ENCODE data around the gene RTBDN. TPM values are rescaled to one million over a fixed set of nuclear protein-coding genes. Genes with fewer than 3 reads are reported as not detected.
"Not testable (repeated sequence)": the region's sequence is repeated elsewhere in the genome, so short reads cannot be mapped to it uniquely, and the experiment has no call there.

RTBDN gene
- total RNA-seq, 1 donor from 2014 or later: not detected

DNA sequence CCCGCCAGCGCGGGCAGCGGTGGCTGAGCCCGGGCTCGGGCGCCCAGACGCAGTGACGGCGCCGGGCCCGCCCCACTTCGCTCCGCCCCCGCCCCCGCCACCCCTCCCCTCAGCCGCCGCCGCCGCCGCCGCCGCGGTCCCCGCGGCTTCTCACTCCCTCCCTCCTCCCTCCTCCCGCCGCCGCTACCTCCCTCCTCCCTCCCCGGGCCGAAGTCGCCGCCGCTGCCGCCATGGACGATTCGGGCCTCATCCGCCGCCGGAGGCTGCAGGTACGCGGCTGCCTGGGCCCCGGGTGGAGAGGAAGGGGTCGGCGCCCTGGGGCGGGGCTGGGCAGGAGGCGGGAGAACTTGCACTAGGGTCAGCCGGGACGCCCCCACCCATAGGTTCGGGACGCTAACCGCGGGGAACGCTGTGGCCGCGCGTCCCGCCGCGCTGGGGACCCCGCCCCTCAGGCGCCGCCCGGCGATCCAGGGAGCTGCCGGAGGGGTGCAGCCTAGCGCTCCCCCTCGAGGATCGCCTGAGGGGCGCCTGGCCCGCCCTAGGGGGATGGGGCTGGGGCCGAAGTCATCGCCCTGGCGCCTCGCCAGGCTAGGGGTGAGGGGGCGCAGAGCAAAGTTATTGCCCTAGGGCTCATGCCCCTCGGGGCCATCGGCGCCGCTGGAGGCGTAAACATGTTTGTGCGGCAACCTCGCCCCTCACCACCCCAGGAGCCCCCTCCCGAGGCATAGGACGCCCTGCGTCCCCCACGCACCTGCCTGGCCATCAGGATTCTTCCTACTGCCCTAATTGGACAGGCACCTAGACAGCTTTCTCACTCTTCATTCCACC, 427 bp downstream of the RTBDN start:
- DNase-seq: no peak

DNA sequence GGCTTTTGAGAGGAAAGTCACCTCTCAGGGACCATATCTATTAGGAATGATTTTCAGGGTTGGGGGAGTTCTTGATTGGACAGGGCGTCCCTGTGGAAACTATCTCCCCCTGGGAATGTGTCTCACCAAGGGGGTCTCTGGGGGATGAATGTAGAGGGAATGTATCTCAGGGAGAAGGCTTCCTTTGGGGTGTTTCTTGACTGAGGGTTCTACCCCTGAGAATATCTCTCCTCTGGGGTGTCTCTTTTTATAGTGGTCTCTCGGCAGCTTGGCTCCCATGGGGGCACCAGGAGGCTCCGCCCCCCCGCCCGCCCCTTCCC, 1.0 kb downstream of the RTBDN start:
- Mint-ChIP-seq H3K27me3 (peaks cover 70% of the 10 kb centered on the region), H3K4me1 (peaks cover 24% of the 10 kb centered on the region), H3K4me3 (peak overlapping the region; percentile 41), H3K9me3 (peaks cover 3% of the 10 kb centered on the region), H3K36me3 (ENCODE audit: low read depth) (no peaks in the 10 kb centered on the region), H3K27ac (no peak overlapping the region)
- TF ChIP-seq, protein P1, sequence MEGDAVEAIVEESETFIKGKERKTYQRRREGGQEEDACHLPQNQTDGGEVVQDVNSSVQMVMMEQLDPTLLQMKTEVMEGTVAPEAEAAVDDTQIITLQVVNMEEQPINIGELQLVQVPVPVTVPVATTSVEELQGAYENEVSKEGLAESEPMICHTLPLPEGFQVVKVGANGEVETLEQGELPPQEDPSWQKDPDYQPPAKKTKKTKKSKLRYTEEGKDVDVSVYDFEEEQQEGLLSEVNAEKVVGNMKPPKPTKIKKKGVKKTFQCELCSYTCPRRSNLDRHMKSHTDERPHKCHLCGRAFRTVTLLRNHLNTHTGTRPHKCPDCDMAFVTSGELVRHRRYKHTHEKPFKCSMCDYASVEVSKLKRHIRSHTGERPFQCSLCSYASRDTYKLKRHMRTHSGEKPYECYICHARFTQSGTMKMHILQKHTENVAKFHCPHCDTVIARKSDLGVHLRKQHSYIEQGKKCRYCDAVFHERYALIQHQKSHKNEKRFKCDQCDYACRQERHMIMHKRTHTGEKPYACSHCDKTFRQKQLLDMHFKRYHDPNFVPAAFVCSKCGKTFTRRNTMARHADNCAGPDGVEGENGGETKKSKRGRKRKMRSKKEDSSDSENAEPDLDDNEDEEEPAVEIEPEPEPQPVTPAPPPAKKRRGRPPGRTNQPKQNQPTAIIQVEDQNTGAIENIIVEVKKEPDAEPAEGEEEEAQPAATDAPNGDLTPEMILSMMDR (IDR thresholded peaks at IDR 0.05): no peak
- ATAC-seq (ENCODE audit: low read depth) (no peak), DNase-seq (no peak)
- ChIA-PET CTCF (no interaction called here), POLR2A (no interaction called here)
- intact Hi-C loops (cut with micrococcal nuclease): no loop called here

More for the DNA sequence above, 427 bp downstream of the RTBDN start:
- peaks cover 66% of the 10 kb centered on the region for H3K27me3 Mint-ChIP-seq
- peak; percentile 18 for ATAC-seq (ENCODE audit: low read depth)
- ChIA-PET CTCF (no interaction called here), POLR2A (interaction anchor here (0.6 kb wide), 1 partner anchor 280 kb away, joined by 3 read pairs; no protein-coding TSS in a partner anchor)
- intact Hi-C loops (cut with micrococcal nuclease): no loop called here
- H3K27ac Mint-ChIP-seq: no peak overlapping the region
- H3K4me3 Mint-ChIP-seq: peak overlapping the region; percentile 51
- TF ChIP-seq, protein P1 (IDR thresholded peaks at IDR 0.05): no peak
- H3K9me3 Mint-ChIP-seq: peaks cover 3% of the 10 kb centered on the region
- H3K36me3 Mint-ChIP-seq (ENCODE audit: low read depth): no peaks in the 10 kb centered on the region
- peaks cover 28% of the 10 kb centered on the region for H3K4me1 Mint-ChIP-seq

DNA sequence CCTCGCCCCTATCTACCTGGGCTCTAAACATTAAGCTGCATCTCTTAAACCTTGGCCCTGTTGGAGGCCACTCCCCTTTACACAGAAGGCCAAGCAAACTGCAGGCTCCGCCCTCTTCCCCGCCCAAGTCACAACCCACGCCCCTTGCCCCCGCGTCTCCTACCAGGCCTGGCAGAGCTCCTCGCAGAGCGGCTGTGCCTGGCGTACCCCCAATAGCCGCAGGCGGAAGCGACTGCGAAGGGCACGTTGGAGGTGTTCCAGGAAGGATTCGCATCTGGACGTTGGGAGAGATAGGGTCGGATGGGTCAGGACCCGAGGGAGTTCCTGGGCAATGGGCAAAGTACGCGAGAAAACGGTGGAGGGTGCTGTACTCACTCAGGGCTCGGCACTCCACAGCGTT, 5.9 kb downstream of the RTBDN start:
- Mint-ChIP-seq H3K4me3 (no peak overlapping the region), H3K9me3 (peaks cover 3% of the 10 kb centered on the region), H3K27ac (no peak overlapping the region), H3K4me1 (peaks cover 18% of the 10 kb centered on the region), H3K27me3 (peaks cover 67% of the 10 kb centered on the region), H3K36me3 (ENCODE audit: low read depth) (no peaks in the 10 kb centered on the region)
- TF ChIP-seq, protein P1 (IDR thresholded peaks at IDR 0.05): no peak
- ATAC-seq (ENCODE audit: low read depth) (peak; percentile 44), DNase-seq (no peak)
- intact Hi-C loops (cut with micrococcal nuclease): no loop called here
- ChIA-PET CTCF (interaction anchor here (1.9 kb wide), 1 partner anchor 62 kb away, joined by 4 read pairs; no protein-coding TSS in a partner anchor), POLR2A (interaction anchor here (0.5 kb wide), 1 partner anchor 51 kb away, joined by 4 read pairs; no protein-coding TSS in a partner anchor)

DNA sequence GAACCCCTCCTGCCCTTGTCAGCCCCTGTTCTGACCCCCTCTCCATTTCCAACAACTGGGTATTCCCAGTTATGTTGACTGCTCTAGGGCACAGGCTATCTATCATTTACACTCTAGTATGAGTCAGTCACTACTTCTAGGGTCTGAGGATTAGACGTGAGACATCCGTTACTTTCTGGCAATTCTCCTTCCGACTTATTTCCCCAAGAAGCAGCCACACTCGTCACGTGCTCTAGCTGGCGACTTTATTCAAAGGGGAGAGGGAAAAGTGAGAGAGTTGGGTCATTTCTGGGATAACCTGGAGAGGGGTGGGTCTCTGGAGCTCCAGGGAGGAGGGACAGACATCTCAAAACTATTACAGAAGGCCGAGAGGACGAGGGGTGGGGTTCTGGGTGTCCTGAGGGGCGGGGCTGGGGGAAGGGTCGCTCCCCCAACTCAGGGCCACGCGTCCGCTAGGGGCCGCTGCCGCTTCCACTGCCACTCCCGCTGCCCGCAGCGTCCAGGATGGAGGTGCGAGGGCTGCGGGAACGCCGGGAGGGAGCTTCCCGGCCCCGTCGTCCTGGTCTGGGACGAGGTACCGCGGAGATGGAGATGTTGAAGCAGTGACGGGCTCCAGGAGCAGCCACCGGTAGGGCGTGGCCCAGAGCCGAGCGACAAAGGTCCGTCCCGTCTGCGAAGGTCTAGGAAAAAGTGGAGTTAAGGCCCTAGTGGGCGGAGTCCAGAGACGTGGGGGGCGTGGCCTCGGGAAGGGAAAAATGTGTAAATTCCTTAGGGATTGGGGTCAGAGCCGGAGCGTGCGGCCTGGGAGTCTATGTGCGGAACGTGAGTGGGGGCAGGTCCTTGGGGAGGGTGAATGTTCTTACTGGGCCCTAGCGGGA, 8.9 kb downstream of the RTBDN start:
- DNase-seq: no peak
- ChIA-PET CTCF (interaction anchor here (0.6 kb wide), 1 partner anchor 97 kb away, joined by 3 read pairs; no protein-coding TSS in a partner anchor), POLR2A (interaction anchor here (0.8 to 1.4 kb wide), 3 partner anchors 29 to 91 kb away, joined by 3 to 8 read pairs (median 4); partner anchors contain the start of genes DNASE2 and TRIR)
- H3K4me3 Mint-ChIP-seq: no peak overlapping the region
- ATAC-seq (ENCODE audit: low read depth): peak; percentile 37
- TF ChIP-seq, protein P1 (IDR thresholded peaks at IDR 0.05): no peak
- peaks cover 47% of the 10 kb centered on the region for H3K27me3 Mint-ChIP-seq
- intact Hi-C loops (cut with micrococcal nuclease): no loop called here
- no peaks in the 10 kb centered on the region for H3K36me3 Mint-ChIP-seq (ENCODE audit: low read depth)
- peaks cover 8% of the 10 kb centered on the region for H3K4me1 Mint-ChIP-seq
- H3K9me3 Mint-ChIP-seq: peaks cover 3% of the 10 kb centered on the region
- no peak overlapping the region for H3K27ac Mint-ChIP-seq

DNA sequence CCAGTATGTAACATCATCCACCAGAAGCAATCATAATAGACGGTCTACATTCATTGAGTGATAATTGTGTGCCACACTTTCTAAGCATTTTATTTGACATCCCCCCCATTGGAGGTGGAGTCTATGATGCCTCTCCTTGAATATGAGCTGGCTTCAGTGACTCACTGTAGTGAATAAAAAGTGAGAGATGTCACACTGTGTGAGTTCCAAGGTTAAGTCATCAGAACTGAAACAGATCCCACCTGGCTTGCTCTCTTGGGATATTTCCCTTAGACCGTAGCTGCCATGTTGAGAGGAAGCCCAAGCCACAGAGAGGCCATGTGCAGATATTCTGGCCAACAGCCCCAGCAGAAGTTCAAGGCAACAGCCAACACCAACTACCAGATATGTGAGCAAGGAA, 12.6 kb downstream of the RTBDN start:
- H3K4me3 Mint-ChIP-seq: no peak overlapping the region
- H3K27me3 Mint-ChIP-seq: peaks cover 23% of the 10 kb centered on the region
- DNase-seq: no peak
- peaks cover 3% of the 10 kb centered on the region for H3K9me3 Mint-ChIP-seq
- ChIA-PET POLR2A (no interaction called here), CTCF (no interaction called here)
- no peak overlapping the region for H3K27ac Mint-ChIP-seq
- intact Hi-C loops (cut with micrococcal nuclease): no loop called here
- no peak for ATAC-seq (ENCODE audit: low read depth)
- H3K36me3 Mint-ChIP-seq (ENCODE audit: low read depth): no peaks in the 10 kb centered on the region
- TF ChIP-seq, protein P1 (IDR thresholded peaks at IDR 0.05): no peak
- H3K4me1 Mint-ChIP-seq: peaks cover 6% of the 10 kb centered on the region

DNA sequence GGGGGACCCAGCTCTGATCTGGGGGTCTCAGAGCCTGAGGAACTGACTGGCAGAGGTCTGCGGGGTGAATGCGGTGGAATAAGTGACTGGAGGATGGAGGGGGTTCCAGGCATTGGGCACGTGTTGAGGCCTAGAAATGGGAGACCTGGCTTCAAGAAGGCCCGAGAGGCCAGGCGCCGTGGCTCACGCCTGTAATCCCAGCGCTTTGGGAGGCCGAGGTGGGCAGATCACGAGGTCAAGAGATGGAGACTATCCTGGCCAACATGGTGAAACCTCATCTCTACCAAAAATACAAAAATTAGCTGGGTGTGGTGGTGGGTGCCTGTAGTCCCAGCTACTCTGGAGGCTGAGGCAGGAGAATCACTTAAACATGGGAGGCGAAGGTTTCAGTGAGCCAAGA, 16.6 kb downstream of the RTBDN start:
- H3K27ac Mint-ChIP-seq; H3K9me3 Mint-ChIP-seq; H3K4me3 Mint-ChIP-seq; DNase-seq; intact Hi-C loops (cut with micrococcal nuclease); POLR2A ChIA-PET; ATAC-seq (ENCODE audit: low read depth); CTCF ChIA-PET; H3K4me1 Mint-ChIP-seq; H3K27me3 Mint-ChIP-seq: not testable (repeated sequence)
- H3K36me3 Mint-ChIP-seq (ENCODE audit: low read depth): peaks cover 19% of the 10 kb centered on the region

DNA sequence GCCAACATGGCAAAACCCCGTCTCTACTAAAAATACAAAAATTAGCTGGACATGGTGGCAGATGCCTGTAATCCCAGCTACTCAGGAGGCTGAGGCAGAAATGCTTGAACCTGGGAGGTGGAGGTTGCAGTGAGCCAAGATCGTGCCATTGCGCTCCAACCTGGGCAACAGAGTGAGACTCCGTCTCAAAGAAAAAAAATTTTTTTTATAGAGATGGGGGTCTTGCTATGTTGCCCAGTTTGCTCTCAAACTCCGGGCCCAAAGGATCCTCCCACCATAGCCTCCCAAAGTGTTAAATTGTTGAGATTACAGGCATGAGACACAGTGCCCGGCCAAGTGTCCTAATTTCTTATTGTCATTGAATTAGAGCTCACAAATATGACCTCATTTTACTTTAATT, 17.2 kb downstream of the RTBDN start:
- H3K27me3 Mint-ChIP-seq; CTCF ChIA-PET; DNase-seq; H3K4me1 Mint-ChIP-seq; H3K27ac Mint-ChIP-seq; intact Hi-C loops (cut with micrococcal nuclease); ATAC-seq (ENCODE audit: low read depth); H3K9me3 Mint-ChIP-seq; H3K4me3 Mint-ChIP-seq: not testable (repeated sequence)
- peaks cover 23% of the 10 kb centered on the region for H3K36me3 Mint-ChIP-seq (ENCODE audit: low read depth)
- POLR2A ChIA-PET: interaction anchor here (0.7 kb wide), 1 partner anchor 125 kb away, joined by 6 read pairs; no protein-coding TSS in a partner anchor
